Measurements from ENCODE around the gene FTO.

DNA sequence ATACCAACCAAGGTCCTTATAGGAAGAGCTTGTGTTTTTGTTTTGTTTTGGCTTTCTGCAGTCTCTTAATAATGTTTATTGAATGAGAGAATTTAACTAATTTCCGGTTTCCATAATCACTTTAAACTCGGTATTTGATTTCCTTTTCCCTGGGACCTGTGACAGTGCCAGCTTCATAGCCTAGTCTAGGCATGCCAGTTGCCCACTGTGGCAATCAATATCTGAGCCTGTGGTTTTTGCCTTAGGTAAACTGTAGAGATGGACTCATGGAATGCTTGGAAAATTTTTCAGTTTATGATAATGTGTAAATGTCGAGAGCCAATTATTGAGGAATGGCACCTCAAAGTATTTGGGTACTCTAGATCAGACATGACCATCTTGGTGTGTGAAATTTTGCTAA lies 78.2 kb downstream of the FTO start:
- TF ChIP-seq, protein P1, sequence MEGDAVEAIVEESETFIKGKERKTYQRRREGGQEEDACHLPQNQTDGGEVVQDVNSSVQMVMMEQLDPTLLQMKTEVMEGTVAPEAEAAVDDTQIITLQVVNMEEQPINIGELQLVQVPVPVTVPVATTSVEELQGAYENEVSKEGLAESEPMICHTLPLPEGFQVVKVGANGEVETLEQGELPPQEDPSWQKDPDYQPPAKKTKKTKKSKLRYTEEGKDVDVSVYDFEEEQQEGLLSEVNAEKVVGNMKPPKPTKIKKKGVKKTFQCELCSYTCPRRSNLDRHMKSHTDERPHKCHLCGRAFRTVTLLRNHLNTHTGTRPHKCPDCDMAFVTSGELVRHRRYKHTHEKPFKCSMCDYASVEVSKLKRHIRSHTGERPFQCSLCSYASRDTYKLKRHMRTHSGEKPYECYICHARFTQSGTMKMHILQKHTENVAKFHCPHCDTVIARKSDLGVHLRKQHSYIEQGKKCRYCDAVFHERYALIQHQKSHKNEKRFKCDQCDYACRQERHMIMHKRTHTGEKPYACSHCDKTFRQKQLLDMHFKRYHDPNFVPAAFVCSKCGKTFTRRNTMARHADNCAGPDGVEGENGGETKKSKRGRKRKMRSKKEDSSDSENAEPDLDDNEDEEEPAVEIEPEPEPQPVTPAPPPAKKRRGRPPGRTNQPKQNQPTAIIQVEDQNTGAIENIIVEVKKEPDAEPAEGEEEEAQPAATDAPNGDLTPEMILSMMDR (IDR thresholded peaks at IDR 0.05), result no peak
- TF ChIP-seq POLR2A (IDR thresholded peaks at IDR 0.05), result no peak

Data from thyroid gland (tissue), 4 donors.